Spleen (tissue), 7 donors: ENCODE measurements around the gene RHO.
"Not testable (repeated sequence)": the region's sequence is repeated elsewhere in the genome, so short reads cannot be mapped to it uniquely, and the experiment has no call there.

Source experiments
- POLR2A ChIP-seq, 3 donors: fragments of 450-650 bp; IDR thresholded peaks; one replicate each; pipeline ENCODE4 v1.5.1; 2017; ENCODE audit warnings: antibody characterized with exemption in 3 of 3, mild to moderate bottlenecking in 1 of 3
- TF ChIP-seq, protein P1 (sequence below), 11 experiments: fragments of 200-600 bp in 7 of 11; fragments of 450-650 bp in 4 of 11; sonication (generic) in 4 of 11; IDR thresholded peaks in 8 of 11; conservative IDR thresholded peaks in 3 of 11; 1 replicate in 7 of 11; 2 replicates in 4 of 11; pipeline versions ENCODE4 v1.4.0 to v1.8.0; 2016 to 2021; ENCODE audit warnings: antibody characterized with exemption in 11 of 11, inconsistent platforms in 4 of 11, mild to moderate bottlenecking in 1 of 11
- donor health status: DM: no; HTN: no; CAD: no; lungs with moderate emphysema.
- donor health status: DM: no; HTN: no; CAD: no.
- donor health status: DM: no; HTN: no; CAD: no.

DNA sequence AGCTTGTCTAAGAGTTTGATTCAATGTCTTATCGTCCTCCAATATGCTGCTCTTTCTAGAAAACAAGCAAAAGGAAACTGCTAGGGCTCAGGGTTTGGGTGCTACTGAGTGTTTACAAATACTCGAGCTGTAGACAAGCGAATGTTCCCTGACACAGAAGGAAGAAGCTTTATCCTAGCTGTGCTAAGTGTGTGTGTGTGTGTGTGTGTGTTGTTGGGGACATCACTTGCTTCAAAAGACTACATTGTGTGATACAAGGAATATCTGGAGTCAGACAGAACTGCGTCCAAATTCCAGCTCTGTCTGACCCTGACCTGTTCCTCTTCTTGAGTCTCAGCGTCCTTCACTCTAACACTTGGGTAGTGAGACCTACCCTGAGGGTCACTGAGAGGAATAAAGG lies 33.9 kb upstream of the RHO start:
- TF ChIP-seq, protein P1, sequence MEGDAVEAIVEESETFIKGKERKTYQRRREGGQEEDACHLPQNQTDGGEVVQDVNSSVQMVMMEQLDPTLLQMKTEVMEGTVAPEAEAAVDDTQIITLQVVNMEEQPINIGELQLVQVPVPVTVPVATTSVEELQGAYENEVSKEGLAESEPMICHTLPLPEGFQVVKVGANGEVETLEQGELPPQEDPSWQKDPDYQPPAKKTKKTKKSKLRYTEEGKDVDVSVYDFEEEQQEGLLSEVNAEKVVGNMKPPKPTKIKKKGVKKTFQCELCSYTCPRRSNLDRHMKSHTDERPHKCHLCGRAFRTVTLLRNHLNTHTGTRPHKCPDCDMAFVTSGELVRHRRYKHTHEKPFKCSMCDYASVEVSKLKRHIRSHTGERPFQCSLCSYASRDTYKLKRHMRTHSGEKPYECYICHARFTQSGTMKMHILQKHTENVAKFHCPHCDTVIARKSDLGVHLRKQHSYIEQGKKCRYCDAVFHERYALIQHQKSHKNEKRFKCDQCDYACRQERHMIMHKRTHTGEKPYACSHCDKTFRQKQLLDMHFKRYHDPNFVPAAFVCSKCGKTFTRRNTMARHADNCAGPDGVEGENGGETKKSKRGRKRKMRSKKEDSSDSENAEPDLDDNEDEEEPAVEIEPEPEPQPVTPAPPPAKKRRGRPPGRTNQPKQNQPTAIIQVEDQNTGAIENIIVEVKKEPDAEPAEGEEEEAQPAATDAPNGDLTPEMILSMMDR (IDR thresholded peaks at IDR 0.05 in 8 of 11, conservative IDR thresholded peaks at IDR 0.05 in 3 of 11): not testable (repeated sequence)
- not testable (repeated sequence) for TF ChIP-seq POLR2A (IDR thresholded peaks at IDR 0.05)
